Measurements from ENCODE around the gene FASTK.
A peak's percentile ranks its signal among the peaks of the same experiment; 100 is the strongest.

The FASTK gene

GRCh38 chr7:151085691-151086620 lies 5.3 kb upstream of the FASTK start, which contains the start of gene AGAP3:
Gene AGAP3, plus strand, starts transcription at chr7:151086475. Its CDS starts 267 bp downstream, at chr7:151086742.
- peak; percentile 71 for ATAC-seq
- TF ChIP-seq BACH2 (CRISPR knock-in tag; IDR thresholded peaks at IDR 0.05; ENCODE audit: borderline replicate concordance), result no peak
- 0 out of 2 replicates have a peak, but pooled peaks have one; percentile 16 for TF ChIP-seq TSHZ2 (CRISPR knock-in tag; IDR thresholded peaks at IDR 0.05)

GRCh38 chr7:151085329-151085690 lies 4.7 kb upstream of the FASTK start:
- TF ChIP-seq BACH2 (CRISPR knock-in tag; IDR thresholded peaks at IDR 0.05; ENCODE audit: borderline replicate concordance) (no peak), CSRNP3 (CRISPR knock-in tag; IDR thresholded peaks at IDR 0.05) (no peak), TSHZ2 (CRISPR knock-in tag; IDR thresholded peaks at IDR 0.05) (no peak), ARNTL (CRISPR knock-in tag; IDR thresholded peaks at IDR 0.05; ENCODE audit: borderline replicate concordance, low read depth) (no peak), ZNF565 (CRISPR knock-in tag; conservative IDR thresholded peaks at IDR 0.05; ENCODE audit: low read depth) (no peak), CSDC2 (CRISPR knock-in tag; IDR thresholded peaks at IDR 0.05) (no peak), ZC3H10 (CRISPR knock-in tag; IDR thresholded peaks at IDR 0.05) (no peak), ESRRG (CRISPR knock-in tag; IDR thresholded peaks at IDR 0.05) (no peak), ZFP3 (CRISPR knock-in tag; IDR thresholded peaks at IDR 0.05) (no peak), PPARA (CRISPR knock-in tag; IDR thresholded peaks at IDR 0.05; ENCODE audit: borderline replicate concordance) (no peak), TOX (CRISPR knock-in tag; IDR thresholded peaks at IDR 0.05; ENCODE audit: borderline replicate concordance) (no peak), SNAI2 (CRISPR knock-in tag; IDR thresholded peaks at IDR 0.05) (no peak), CREB5 (CRISPR knock-in tag; IDR thresholded peaks at IDR 0.05; ENCODE audit: low read depth) (no peak), ZNF70 (CRISPR knock-in tag; IDR thresholded peaks at IDR 0.05) (no peak)
- TF ChIP-seq, protein P1, sequence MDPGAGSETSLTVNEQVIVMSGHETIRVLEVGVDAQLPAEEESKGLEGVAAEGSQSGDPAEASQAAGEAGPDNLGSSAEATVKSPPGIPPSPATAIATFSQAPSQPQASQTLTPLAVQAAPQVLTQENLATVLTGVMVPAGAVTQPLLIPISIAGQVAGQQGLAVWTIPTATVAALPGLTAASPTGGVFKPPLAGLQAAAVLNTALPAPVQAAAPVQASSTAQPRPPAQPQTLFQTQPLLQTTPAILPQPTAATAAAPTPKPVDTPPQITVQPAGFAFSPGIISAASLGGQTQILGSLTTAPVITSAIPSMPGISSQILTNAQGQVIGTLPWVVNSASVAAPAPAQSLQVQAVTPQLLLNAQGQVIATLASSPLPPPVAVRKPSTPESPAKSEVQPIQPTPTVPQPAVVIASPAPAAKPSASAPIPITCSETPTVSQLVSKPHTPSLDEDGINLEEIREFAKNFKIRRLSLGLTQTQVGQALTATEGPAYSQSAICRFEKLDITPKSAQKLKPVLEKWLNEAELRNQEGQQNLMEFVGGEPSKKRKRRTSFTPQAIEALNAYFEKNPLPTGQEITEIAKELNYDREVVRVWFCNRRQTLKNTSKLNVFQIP (CRISPR knock-in tag; IDR thresholded peaks at IDR 0.05; ENCODE audit: borderline replicate concordance, low read depth), result no peak
- no peak for ATAC-seq

DNA sequence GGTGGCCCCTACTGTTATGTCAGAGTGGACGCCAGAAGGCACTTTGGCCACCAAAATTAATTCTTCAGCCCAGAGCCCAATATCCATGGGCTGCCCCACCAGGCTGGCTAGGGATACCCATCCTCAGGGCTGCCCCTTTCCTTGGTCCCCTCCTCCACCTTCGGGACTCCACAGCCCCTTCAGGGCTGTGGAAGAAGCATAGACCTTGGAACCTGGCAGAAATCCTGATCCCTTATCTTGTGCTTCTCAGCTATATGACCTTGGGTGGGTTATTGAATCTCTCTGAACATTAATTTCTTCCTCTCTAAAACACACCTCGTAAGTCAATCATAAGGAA lies 3.2 kb upstream of the FASTK start:
- no peak for ATAC-seq
- no peak for TF ChIP-seq ZFP30 (CRISPR knock-in tag; IDR thresholded peaks at IDR 0.05)
- TF ChIP-seq SNAI2 (CRISPR knock-in tag; IDR thresholded peaks at IDR 0.05), result no peak
- TF ChIP-seq TOX (CRISPR knock-in tag; IDR thresholded peaks at IDR 0.05; ENCODE audit: borderline replicate concordance), result no peak
- TF ChIP-seq ZNF70 (CRISPR knock-in tag; IDR thresholded peaks at IDR 0.05), result no peak
- TF ChIP-seq, protein P1 (CRISPR knock-in tag; IDR thresholded peaks at IDR 0.05; ENCODE audit: borderline replicate concordance, low read depth), result no peak
- no peak for TF ChIP-seq CSRNP3 (CRISPR knock-in tag; IDR thresholded peaks at IDR 0.05)
- no peak for TF ChIP-seq TSHZ2 (CRISPR knock-in tag; IDR thresholded peaks at IDR 0.05)
- TF ChIP-seq PPARA (CRISPR knock-in tag; IDR thresholded peaks at IDR 0.05; ENCODE audit: borderline replicate concordance), result no peak
- TF ChIP-seq ZC3H10 (CRISPR knock-in tag; IDR thresholded peaks at IDR 0.05), result no peak
- no peak for TF ChIP-seq ZNF8 (CRISPR knock-in tag; IDR thresholded peaks at IDR 0.05)

Measured in SK-N-SH treated with all-trans-retinoic acid at 6 μM for 48 hours (cell line).